ENCODE measurements around the gene MOB2. TPM values are rescaled to one million over a fixed set of nuclear protein-coding genes. Genes with fewer than 3 reads are reported as not detected.

Gene MOB2
- polyA plus RNA-seq, 3 donors: 22.1 to 44.1 (median 22.5) TPM

- Histone ChIP-seq H3K4me2 (replicated peaks; ENCODE audit: extremely low read depth, low read length, poor library complexity, severe bottlenecking) (no peak overlapping the region), H3K36me3 (replicated peaks in 1 of 2; ENCODE audit: control insufficient read depth in 1 of 2, insufficient read depth in 2 of 2, low read length in 2 of 2) (peaks cover 0 to 4% of the 10 kb centered on the region in 2 donors), H3K27ac (ENCODE audit: low read depth in 1 of 2, low read length in 2 of 2) (no peak overlapping the region), H3K4me3 (replicated peaks in 1 of 3; ENCODE audit: low read depth in 2 of 3, low read length in 3 of 3) (no peak overlapping the region), H3K79me2 (ENCODE audit: insufficient read depth, low read length) (peaks cover 68% of the 10 kb centered on the region), H4K20me1 (ENCODE audit: insufficient read depth, low read length) (peaks cover 100% of the 10 kb centered on the region), H2AFZ (ENCODE audit: insufficient read depth, low read depth, low read length, poor library complexity, severe bottlenecking) (no peak overlapping the region), H3K9me3 (replicated peaks in 1 of 2; ENCODE audit: control insufficient read depth in 1 of 2, insufficient read depth in 1 of 2, low read length in 2 of 2) (no peaks in the 10 kb centered on the region), H3K4me1 (ENCODE audit: control insufficient read depth in 1 of 2, insufficient read depth in 2 of 2, low read length in 2 of 2) (no peaks in the 10 kb centered on the region), H3K9ac (ENCODE audit: insufficient read depth, low read length, poor library complexity, severe bottlenecking) (no peak overlapping the region), H3K27me3 (ENCODE audit: control insufficient read depth in 2 of 2, insufficient read depth in 2 of 2, low read length in 2 of 2) (no peaks in the 10 kb centered on the region)
- 91% methylated on average over 22 of the region's 23 CpGs for WGBS (ENCODE audit: insufficient coverage)
- DNase-seq: no peak
- intact Hi-C loops (cut with micrococcal nuclease): no loop called here
- Mint-ChIP-seq H3K36me3 (peaks cover 4 to 6% of the 10 kb centered on the region in 2 donors), H3K4me3 (no peak overlapping the region), H3K27me3 (ENCODE audit: low read depth in 3 of 3) (peaks cover 0 to 2% (median 0%) of the 10 kb centered on the region in 3 donors), H3K27ac (peak overlapping the region in 1 of 7 donors; percentile 24), H3K4me1 (peaks cover 2% of the 10 kb centered on the region), H3K9me3 (no peaks in the 10 kb centered on the region)
- no peak for TF ChIP-seq CTCF (IDR thresholded peaks at IDR 0.05)
Measured at GRCh38 chr11:1487851-1488574, 1.4 kb upstream of the MOB2 start.

- WGBS (ENCODE audit: insufficient coverage): 92% methylated on average over 18 of the region's 21 CpGs
- Histone ChIP-seq H3K79me2 (ENCODE audit: insufficient read depth, low read length) (peaks cover 61% of the 10 kb centered on the region), H3K9me3 (replicated peaks in 1 of 2; ENCODE audit: control insufficient read depth in 1 of 2, insufficient read depth in 1 of 2, low read length in 2 of 2) (no peaks in the 10 kb centered on the region), H2AFZ (ENCODE audit: insufficient read depth, low read depth, low read length, poor library complexity, severe bottlenecking) (no peak overlapping the region), H3K9ac (ENCODE audit: insufficient read depth, low read length, poor library complexity, severe bottlenecking) (no peak overlapping the region), H3K4me1 (ENCODE audit: control insufficient read depth in 1 of 2, insufficient read depth in 2 of 2, low read length in 2 of 2) (no peaks in the 10 kb centered on the region), H3K4me3 (replicated peaks in 1 of 3; ENCODE audit: low read depth in 2 of 3, low read length in 3 of 3) (no peak overlapping the region), H4K20me1 (ENCODE audit: insufficient read depth, low read length) (peaks cover 100% of the 10 kb centered on the region), H3K4me2 (replicated peaks; ENCODE audit: extremely low read depth, low read length, poor library complexity, severe bottlenecking) (no peak overlapping the region), H3K36me3 (replicated peaks in 1 of 2; ENCODE audit: control insufficient read depth in 1 of 2, insufficient read depth in 2 of 2, low read length in 2 of 2) (peaks cover 0 to 4% of the 10 kb centered on the region in 2 donors), H3K27ac (ENCODE audit: low read depth in 1 of 2, low read length in 2 of 2) (no peak overlapping the region), H3K27me3 (ENCODE audit: control insufficient read depth in 2 of 2, insufficient read depth in 2 of 2, low read length in 2 of 2) (no peaks in the 10 kb centered on the region)
- TF ChIP-seq CTCF (IDR thresholded peaks at IDR 0.05): no peak
- no peak for DNase-seq
- Mint-ChIP-seq H3K27me3 (ENCODE audit: low read depth in 3 of 3) (peaks cover 0 to 2% (median 0%) of the 10 kb centered on the region in 3 donors), H3K9me3 (no peaks in the 10 kb centered on the region), H3K4me1 (peaks cover 2% of the 10 kb centered on the region), H3K36me3 (peaks cover 4 to 10% of the 10 kb centered on the region in 2 donors), H3K4me3 (no peak overlapping the region), H3K27ac (peak overlapping the region in 2 of 7 donors; percentile 50 to 63)
- intact Hi-C loops (cut with micrococcal nuclease): no loop called here
Measured at GRCh38 chr11:1487091-1487850, 692 bp upstream of the MOB2 start.

Measured in CD14-positive monocyte (primary cell).